Caco-2 (cell line): ENCODE data around the gene FHIP1B. TPM values are rescaled to one million over a fixed set of nuclear protein-coding genes. Genes with fewer than 3 reads are reported as not detected.

ENCODE experiments used
- BruUV-seq: library from RNA; stranded (reverse); fragments of 400-500 nt; replicated peaks from 2 replicates; lab custom pipeline; 2021; lab: Mats Ljungman, UMichigan
- CTCF ChIA-PET: fragments of 300-600 bp; sonication (Branson Sonifier 250); formaldehyde crosslinking; loops from one replicate; lab custom pipeline; 2022; ENCODE audit warnings: antibody characterized with exemption; lab: Charles Lee
- POLR2A ChIA-PET: fragments of 300-600 bp; sonication (Branson Sonifier 250); formaldehyde crosslinking; loops from one replicate; lab custom pipeline; 2022; ENCODE audit warnings: antibody characterized with exemption; lab: Charles Lee
- DNase-seq, 2 experiments: peaks; one replicate each; pipeline versions ENCODE4 v3.0.0 to v3.0.0-alpha.2; 2020 to 2022
- H3K27me3 ChIP-seq: replicated peaks from 2 replicates; pipeline ENCODE4 v1.6.0; 2011; ENCODE audit warnings: low read length; ENCODE audit not compliant: control insufficient read depth, insufficient read depth
- H3K36me3 ChIP-seq: 2 replicates; pipeline ENCODE4 v1.5.1; 2011; ENCODE audit warnings: low read length; ENCODE audit not compliant: control insufficient read depth, insufficient read depth
- H3K4me1 ChIP-seq: fragments of 250-450 bp; sonication (Bioruptor Pico); 2 replicates; pipeline ENCODE4 v1.5.1; 2020; ENCODE audit warnings: mild to moderate bottlenecking
- H3K4me3 ChIP-seq: 2 replicates; pipeline ENCODE4 v1.5.1; 2011; ENCODE audit warnings: low read depth, mild to moderate bottlenecking, control low read depth, low read length
- H3K9me3 ChIP-seq: fragments of 250-450 bp; sonication (Bioruptor Pico); 2 replicates; pipeline ENCODE4 v1.5.1; 2020; ENCODE audit warnings: mild to moderate bottlenecking, moderate library complexity
- H3K27ac Mint-ChIP-seq: one replicate; pipeline ENCODE4 v1.8.0; 2022; ENCODE audit warnings: mixed read lengths; ENCODE audit not compliant: unreplicated experiment
- H3K27me3 Mint-ChIP-seq: one replicate; pipeline ENCODE4 v1.8.0; 2022; ENCODE audit warnings: mixed read lengths; ENCODE audit not compliant: insufficient read depth, unreplicated experiment
- H3K36me3 Mint-ChIP-seq: one replicate; pipeline ENCODE4 v1.8.0; 2022; ENCODE audit warnings: mild to moderate bottlenecking, mixed read lengths; ENCODE audit not compliant: insufficient read depth, unreplicated experiment
- H3K4me1 Mint-ChIP-seq: one replicate; pipeline ENCODE4 v1.8.0; 2022; ENCODE audit warnings: low read depth, mixed read lengths; ENCODE audit not compliant: unreplicated experiment
- H3K4me3 Mint-ChIP-seq: one replicate; pipeline ENCODE4 v1.8.0; 2022; ENCODE audit warnings: mild to moderate bottlenecking, moderate library complexity, mixed read lengths; ENCODE audit not compliant: unreplicated experiment
- H3K9me3 Mint-ChIP-seq: one replicate; pipeline ENCODE4 v1.8.0; 2022; ENCODE audit warnings: mixed read lengths; ENCODE audit not compliant: unreplicated experiment
- intact Hi-C: fragments of 100-400 bp; cut with micrococcal nuclease; formaldehyde crosslinking; loops from one replicate; pipeline ENCODE4 v1.10.0; 2022; ENCODE audit not compliant: unreplicated experiment
- total RNA-seq: library from RNA; stranded (reverse); gene quantifications from 2 replicates; pipeline ENCODE4 v1.2.3, GENCODE V29; 2022
- TF ChIP-seq, protein P1 (sequence below), 2 experiments: fragments of 200-600 bp in 1 of 2; IDR thresholded peaks; 1 replicate in 1 of 2; 2 replicates in 1 of 2; pipeline versions ENCODE4 v1.5.1 to v1.8.0; 2011 to 2022; ENCODE audit warnings: antibody characterized with exemption in 1 of 2, control low read depth in 1 of 2, inconsistent platforms in 1 of 2, low read depth in 1 of 2, low read length in 1 of 2, mild to moderate bottlenecking in 1 of 2, moderate library complexity in 1 of 2; ENCODE audit not compliant: insufficient read depth in 1 of 2, severe bottlenecking in 1 of 2, unreplicated experiment in 1 of 2

The FHIP1B gene
- total RNA-seq, 1 experiment from 2014 or later, result 26.8 TPM

DNA sequence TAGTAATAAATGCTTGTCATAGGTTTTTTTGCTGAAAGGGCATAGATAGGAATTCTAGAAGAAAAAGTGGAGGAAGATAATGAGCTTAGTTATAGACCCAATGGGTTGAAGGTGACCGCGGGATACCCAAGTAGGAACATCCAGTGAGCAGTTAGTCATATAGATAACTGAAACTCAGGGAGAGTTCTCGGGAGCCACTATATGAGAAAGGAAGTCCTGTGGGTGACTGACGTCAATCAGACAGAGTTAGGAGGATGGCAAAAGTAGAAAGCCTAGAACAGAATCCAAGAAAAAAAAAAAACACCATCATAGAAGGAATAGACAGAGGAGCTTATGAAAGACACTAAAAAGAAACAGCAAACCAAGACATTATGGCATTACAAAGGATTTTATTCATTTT is 2.8 kb upstream of the FHIP1B start:
- no TSS peak for BruUV-seq
- Histone ChIP-seq H3K27me3 (no peaks in the 10 kb centered on the region), H3K36me3 (no peaks in the 10 kb centered on the region), H3K4me1 (peaks cover 7% of the 10 kb centered on the region), H3K4me3 (no peak overlapping the region), H3K9me3 (no peaks in the 10 kb centered on the region)
- Mint-ChIP-seq H3K4me3 (no peak overlapping the region), H3K27me3 (no peaks in the 10 kb centered on the region), H3K27ac (no peak overlapping the region), H3K4me1 (peaks cover 6% of the 10 kb centered on the region), H3K9me3 (no peaks in the 10 kb centered on the region), H3K36me3 (peaks cover 7% of the 10 kb centered on the region)
- DNase-seq, result no peak
- ChIA-PET CTCF (no interaction called here), POLR2A (no interaction called here)
- TF ChIP-seq, protein P1, sequence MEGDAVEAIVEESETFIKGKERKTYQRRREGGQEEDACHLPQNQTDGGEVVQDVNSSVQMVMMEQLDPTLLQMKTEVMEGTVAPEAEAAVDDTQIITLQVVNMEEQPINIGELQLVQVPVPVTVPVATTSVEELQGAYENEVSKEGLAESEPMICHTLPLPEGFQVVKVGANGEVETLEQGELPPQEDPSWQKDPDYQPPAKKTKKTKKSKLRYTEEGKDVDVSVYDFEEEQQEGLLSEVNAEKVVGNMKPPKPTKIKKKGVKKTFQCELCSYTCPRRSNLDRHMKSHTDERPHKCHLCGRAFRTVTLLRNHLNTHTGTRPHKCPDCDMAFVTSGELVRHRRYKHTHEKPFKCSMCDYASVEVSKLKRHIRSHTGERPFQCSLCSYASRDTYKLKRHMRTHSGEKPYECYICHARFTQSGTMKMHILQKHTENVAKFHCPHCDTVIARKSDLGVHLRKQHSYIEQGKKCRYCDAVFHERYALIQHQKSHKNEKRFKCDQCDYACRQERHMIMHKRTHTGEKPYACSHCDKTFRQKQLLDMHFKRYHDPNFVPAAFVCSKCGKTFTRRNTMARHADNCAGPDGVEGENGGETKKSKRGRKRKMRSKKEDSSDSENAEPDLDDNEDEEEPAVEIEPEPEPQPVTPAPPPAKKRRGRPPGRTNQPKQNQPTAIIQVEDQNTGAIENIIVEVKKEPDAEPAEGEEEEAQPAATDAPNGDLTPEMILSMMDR (IDR thresholded peaks at IDR 0.05; ENCODE audit: insufficient read depth in 1 of 2, low read depth in 1 of 2, low read length in 1 of 2, severe bottlenecking in 1 of 2, unreplicated experiment in 1 of 2), result no peak
- intact Hi-C loops, result loop anchor here (5.0 to 10.0 kb wide), 2 partner anchors 60 to 378 kb away; partner anchors contain the start of genes TAF10 and TPP1

DNA sequence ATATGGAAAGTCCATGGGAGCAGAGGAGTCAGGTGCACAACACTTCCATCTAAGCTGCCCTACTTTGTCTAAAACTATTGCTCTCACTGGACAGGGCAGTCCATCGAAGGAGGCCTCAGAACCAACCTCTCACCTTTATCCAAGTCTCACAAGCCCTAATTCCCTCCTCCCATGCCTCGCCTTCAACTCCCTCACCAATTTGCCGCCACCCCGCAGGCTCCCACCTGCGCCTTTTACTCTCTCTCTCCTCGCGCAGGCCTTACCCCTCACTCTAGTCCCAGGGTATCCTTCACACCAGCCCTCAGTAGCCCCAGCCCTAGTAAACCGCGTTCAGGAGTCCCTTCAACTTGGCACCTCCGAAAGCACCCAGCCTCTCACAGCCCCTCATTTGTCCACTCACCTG is 451 bp downstream of the FHIP1B start:
- intact Hi-C loops, result loop anchor here (1.0 to 10.0 kb wide), 5 partner anchors 14 to 1627 kb away; partner anchors contain the start of genes ARFIP2, TAF10, TIMM10B and TPP1
- ChIA-PET CTCF (interaction anchor here (0.6 to 2.5 kb wide), 9 partner anchors 17 to 154 kb away, joined by 3 to 13 read pairs (median 3); no protein-coding TSS in a partner anchor), POLR2A (interaction anchor here (0.6 to 1.1 kb wide), 2 partner anchors 110 to 449 kb away, joined by 3 to 4 read pairs; partner anchors contain the start of gene MRPL17)
- Mint-ChIP-seq H3K27ac (peak overlapping the region; percentile 90), H3K4me3 (peak overlapping the region; percentile 87), H3K4me1 (peaks cover 19% of the 10 kb centered on the region), H3K36me3 (peaks cover 7% of the 10 kb centered on the region), H3K9me3 (no peaks in the 10 kb centered on the region), H3K27me3 (no peaks in the 10 kb centered on the region)
- TF ChIP-seq, protein P1 (IDR thresholded peaks at IDR 0.05; ENCODE audit: insufficient read depth in 1 of 2, low read depth in 1 of 2, low read length in 1 of 2, severe bottlenecking in 1 of 2, unreplicated experiment in 1 of 2), result no peak
- TSS peak; percentile 18 for BruUV-seq
- no peaks in the 10 kb centered on the region for H3K36me3 ChIP-seq
- H3K9me3 ChIP-seq, result no peaks in the 10 kb centered on the region
- H3K4me3 ChIP-seq, result peak overlapping the region; percentile 89
- peaks cover 22% of the 10 kb centered on the region for H3K4me1 ChIP-seq
- no peak for DNase-seq
- no peaks in the 10 kb centered on the region for H3K27me3 ChIP-seq

DNA sequence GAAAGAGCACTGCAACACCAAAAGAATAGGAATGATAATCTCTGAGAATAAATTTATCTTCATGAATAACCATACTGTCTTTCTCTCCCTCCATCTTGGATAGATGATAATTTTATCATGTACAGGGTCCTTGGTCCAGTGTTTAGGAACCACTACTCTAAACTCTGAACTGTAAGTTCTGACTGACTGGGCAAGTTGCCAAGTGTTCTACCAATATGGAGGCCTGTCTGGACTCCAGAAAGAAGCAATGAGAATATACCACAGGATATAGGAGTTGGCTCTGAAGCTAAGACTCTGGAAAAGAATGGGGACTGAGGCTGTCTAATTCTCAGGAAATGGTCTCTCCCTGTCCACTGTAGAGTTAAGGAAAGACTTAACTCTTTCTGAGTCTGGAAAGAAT is 1.5 kb downstream of the FHIP1B start:
- DNase-seq, result no peak
- Mint-ChIP-seq H3K4me1 (peaks cover 19% of the 10 kb centered on the region), H3K27me3 (no peaks in the 10 kb centered on the region), H3K4me3 (peak overlapping the region; percentile 87), H3K27ac (no peak overlapping the region), H3K9me3 (no peaks in the 10 kb centered on the region), H3K36me3 (peaks cover 7% of the 10 kb centered on the region)
- H3K36me3 ChIP-seq, result no peaks in the 10 kb centered on the region
- TF ChIP-seq, protein P1 (IDR thresholded peaks at IDR 0.05; ENCODE audit: insufficient read depth in 1 of 2, low read depth in 1 of 2, low read length in 1 of 2, severe bottlenecking in 1 of 2, unreplicated experiment in 1 of 2), result no peak
- intact Hi-C loops, result loop anchor here (5.0 to 10.0 kb wide), 4 partner anchors 119 to 1626 kb away; partner anchors contain the start of genes ARFIP2, TAF10, TIMM10B and TPP1
- POLR2A ChIA-PET, result no interaction called here
- H3K4me3 ChIP-seq, result no peak overlapping the region
- no peaks in the 10 kb centered on the region for H3K27me3 ChIP-seq
- CTCF ChIA-PET, result no interaction called here
- BruUV-seq, result no TSS peak
- H3K4me1 ChIP-seq, result peaks cover 16% of the 10 kb centered on the region
- no peaks in the 10 kb centered on the region for H3K9me3 ChIP-seq
